ENCODE data around the gene PWP2. TPM values are rescaled to one million over a fixed set of nuclear protein-coding genes. Genes with fewer than 3 reads are reported as not detected.
"Not testable (repeated sequence)": the region's sequence is repeated elsewhere in the genome, so short reads cannot be mapped to it uniquely, and the experiment has no call there.

Gene PWP2
- total RNA-seq, 1 donor from 2014 or later = 14.7 TPM

- TF ChIP-seq, protein P1, sequence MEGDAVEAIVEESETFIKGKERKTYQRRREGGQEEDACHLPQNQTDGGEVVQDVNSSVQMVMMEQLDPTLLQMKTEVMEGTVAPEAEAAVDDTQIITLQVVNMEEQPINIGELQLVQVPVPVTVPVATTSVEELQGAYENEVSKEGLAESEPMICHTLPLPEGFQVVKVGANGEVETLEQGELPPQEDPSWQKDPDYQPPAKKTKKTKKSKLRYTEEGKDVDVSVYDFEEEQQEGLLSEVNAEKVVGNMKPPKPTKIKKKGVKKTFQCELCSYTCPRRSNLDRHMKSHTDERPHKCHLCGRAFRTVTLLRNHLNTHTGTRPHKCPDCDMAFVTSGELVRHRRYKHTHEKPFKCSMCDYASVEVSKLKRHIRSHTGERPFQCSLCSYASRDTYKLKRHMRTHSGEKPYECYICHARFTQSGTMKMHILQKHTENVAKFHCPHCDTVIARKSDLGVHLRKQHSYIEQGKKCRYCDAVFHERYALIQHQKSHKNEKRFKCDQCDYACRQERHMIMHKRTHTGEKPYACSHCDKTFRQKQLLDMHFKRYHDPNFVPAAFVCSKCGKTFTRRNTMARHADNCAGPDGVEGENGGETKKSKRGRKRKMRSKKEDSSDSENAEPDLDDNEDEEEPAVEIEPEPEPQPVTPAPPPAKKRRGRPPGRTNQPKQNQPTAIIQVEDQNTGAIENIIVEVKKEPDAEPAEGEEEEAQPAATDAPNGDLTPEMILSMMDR (IDR thresholded peaks at IDR 0.05; ENCODE audit: insufficient read depth, low read length, severe bottlenecking) = no peak
- FAIRE-seq (no peak), DNase-seq (ENCODE audit: low read depth) (no peak)
- H3K4me3 ChIP-seq (ENCODE audit: low read depth, low read length) = no peak overlapping the region
- H3K36me3 ChIP-seq (ENCODE audit: control insufficient read depth, insufficient read depth, low read length) = peaks cover 44% of the 10 kb centered on the region
- H3K27me3 ChIP-seq (ENCODE audit: control insufficient read depth, insufficient read depth, low read length) = no peaks in the 10 kb centered on the region
Observed at GRCh38 chr21:44089001-44089911, 17.9 kb upstream of the PWP2 start.

DNA sequence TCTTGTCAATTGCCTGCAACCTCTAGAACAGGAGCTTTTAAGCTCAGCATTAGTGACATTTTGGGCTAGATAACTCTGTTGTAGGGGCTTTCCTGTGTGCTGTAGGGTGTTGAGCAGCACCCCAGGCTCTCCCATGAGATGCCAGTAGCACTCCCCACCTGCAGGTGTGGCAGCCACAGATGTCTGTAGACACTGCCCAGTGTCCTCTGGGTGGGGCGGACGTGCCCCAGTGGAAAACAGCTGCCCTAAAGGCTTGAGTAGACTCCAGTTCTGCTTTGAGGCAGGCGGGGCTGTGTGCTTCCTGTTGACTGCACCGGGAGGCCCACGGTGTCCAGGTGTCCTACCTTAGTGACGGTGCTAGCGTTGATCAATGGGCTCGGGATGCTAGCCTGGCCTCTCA, 16.9 kb upstream of the PWP2 start:
- Histone ChIP-seq H3K27me3 (ENCODE audit: control insufficient read depth, insufficient read depth, low read length) (no peaks in the 10 kb centered on the region), H3K36me3 (ENCODE audit: control insufficient read depth, insufficient read depth, low read length) (peaks cover 38% of the 10 kb centered on the region), H3K4me3 (ENCODE audit: low read depth, low read length) (no peak overlapping the region)
- peak; percentile 13 for FAIRE-seq
- no peak for DNase-seq (ENCODE audit: low read depth)
- TF ChIP-seq, protein P1 (IDR thresholded peaks at IDR 0.05; ENCODE audit: insufficient read depth, low read length, severe bottlenecking) = no peak

GRCh38 chr21:44092211-44092610, 15.0 kb upstream of the PWP2 start:
- TF ChIP-seq, protein P1 (IDR thresholded peaks at IDR 0.05; ENCODE audit: insufficient read depth, low read length, severe bottlenecking) = no peak
- H3K27me3 ChIP-seq (ENCODE audit: control insufficient read depth, insufficient read depth, low read length) = no peaks in the 10 kb centered on the region

DNA sequence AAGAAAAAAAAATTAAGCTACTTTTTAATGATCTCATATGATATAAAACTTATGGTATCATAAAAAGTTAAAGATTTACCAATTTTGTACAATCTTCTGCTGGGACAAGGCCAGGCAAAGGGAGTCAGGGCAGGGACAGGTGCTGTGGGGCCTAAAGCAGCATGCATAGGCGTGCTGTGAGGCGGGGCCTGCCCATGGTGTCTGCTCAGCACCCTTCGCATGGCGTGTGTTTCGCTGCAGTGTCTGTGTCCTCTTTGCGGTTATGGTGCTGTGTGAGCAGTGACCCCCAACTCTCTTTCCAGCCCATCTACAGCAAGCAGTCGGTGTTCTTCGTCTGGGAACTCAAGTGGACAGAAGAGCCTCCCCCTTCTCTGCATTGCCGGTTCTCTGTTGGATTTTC, 13.4 kb upstream of the PWP2 start:
- Histone ChIP-seq H3K27me3 (ENCODE audit: control insufficient read depth, insufficient read depth, low read length) (no peaks in the 10 kb centered on the region), H3K4me3 (ENCODE audit: low read depth, low read length) (no peak overlapping the region), H3K36me3 (ENCODE audit: control insufficient read depth, insufficient read depth, low read length) (peaks cover 22% of the 10 kb centered on the region)
- FAIRE-seq = no peak
- TF ChIP-seq, protein P1 (IDR thresholded peaks at IDR 0.05; ENCODE audit: insufficient read depth, low read length, severe bottlenecking) = no peak
- no peak for DNase-seq (ENCODE audit: low read depth)

More at GRCh38 chr21:44092211-44092610, 15.0 kb upstream of the PWP2 start:
- H3K4me3 ChIP-seq (ENCODE audit: low read depth, low read length) = no peak overlapping the region
- FAIRE-seq (no peak), DNase-seq (ENCODE audit: low read depth) (no peak)
- peaks cover 28% of the 10 kb centered on the region for H3K36me3 ChIP-seq (ENCODE audit: control insufficient read depth, insufficient read depth, low read length)

GRCh38 chr21:44094832-44095231, 12.4 kb upstream of the PWP2 start:
- no peak for DNase-seq (ENCODE audit: low read depth)
- peaks cover 14% of the 10 kb centered on the region for H3K36me3 ChIP-seq (ENCODE audit: control insufficient read depth, insufficient read depth, low read length)
- TF ChIP-seq, protein P1 (IDR thresholded peaks at IDR 0.05; ENCODE audit: insufficient read depth, low read length, severe bottlenecking) = no peak

DNA sequence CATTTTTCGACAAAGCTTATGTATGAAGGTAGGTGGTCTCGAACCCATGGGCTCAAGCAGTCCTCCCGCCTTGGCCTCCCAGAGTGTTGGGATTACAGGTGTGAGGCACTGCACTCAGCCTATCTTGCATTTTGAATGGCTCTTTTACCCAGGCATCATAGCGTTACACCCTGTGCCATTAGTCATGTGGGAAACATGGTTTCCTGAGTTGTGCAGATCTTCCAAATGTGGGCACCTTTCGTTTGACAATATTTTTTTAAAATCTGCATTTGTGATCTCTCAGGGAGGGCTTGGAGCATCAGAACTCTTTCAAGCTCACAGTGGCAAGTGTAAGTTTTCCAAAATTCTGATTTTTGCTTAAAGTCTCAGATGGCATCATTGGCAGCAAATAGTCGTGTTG, 8.7 kb upstream of the PWP2 start:
- H3K27me3 ChIP-seq (ENCODE audit: control insufficient read depth, insufficient read depth, low read length); H3K36me3 ChIP-seq (ENCODE audit: control insufficient read depth, insufficient read depth, low read length); DNase-seq (ENCODE audit: low read depth); H3K4me3 ChIP-seq (ENCODE audit: low read depth, low read length): not testable (repeated sequence)
- peak; percentile 70 for FAIRE-seq

More at GRCh38 chr21:44094832-44095231, 12.4 kb upstream of the PWP2 start:
- no peaks in the 10 kb centered on the region for H3K27me3 ChIP-seq (ENCODE audit: control insufficient read depth, insufficient read depth, low read length)
- FAIRE-seq = no peak
- no peak overlapping the region for H3K4me3 ChIP-seq (ENCODE audit: low read depth, low read length)

DNA sequence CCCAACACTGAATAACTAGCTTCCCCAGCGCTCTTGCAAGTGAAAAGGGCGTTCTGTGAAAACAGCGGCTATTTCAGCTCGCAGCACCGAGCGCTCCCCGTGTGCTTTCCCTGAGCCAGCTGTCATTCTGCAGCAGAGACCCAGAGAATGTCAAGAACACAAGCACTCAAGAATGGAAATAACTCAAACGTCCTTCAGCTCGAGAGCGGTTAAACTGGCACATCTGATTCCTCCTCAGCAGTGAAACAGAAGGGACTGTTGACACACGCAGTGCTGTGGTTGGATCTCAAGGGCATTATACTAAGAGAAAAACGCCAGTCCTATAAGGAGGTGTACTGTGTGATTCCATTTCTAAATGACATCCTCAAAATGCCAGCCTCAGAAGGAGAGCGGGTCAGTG, 8.2 kb upstream of the PWP2 start:
- FAIRE-seq; H3K27me3 ChIP-seq (ENCODE audit: control insufficient read depth, insufficient read depth, low read length); DNase-seq (ENCODE audit: low read depth); H3K4me3 ChIP-seq (ENCODE audit: low read depth, low read length); H3K36me3 ChIP-seq (ENCODE audit: control insufficient read depth, insufficient read depth, low read length): not testable (repeated sequence)

DNA sequence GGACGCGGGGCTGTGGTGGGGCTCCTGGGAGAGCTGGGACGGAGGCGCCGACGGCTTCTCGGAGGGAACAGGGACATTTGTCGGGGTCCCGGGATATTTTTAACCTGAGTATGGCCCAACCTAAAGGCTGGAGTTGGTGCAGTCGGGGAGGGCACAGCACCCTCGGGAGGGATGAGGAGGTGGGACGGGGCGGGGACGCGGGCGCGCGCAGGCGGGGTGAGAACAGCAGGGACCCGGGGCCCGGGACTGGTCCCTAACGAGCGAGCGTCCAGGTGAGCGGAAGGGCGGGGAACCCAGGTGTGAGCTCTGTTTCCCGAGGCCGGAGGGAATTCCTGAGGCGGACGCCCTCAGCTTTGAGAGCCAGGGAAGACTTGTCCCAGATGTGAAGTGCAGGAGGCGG, 390 bp downstream of the PWP2 start:
- H3K36me3 ChIP-seq (ENCODE audit: control insufficient read depth, insufficient read depth, low read length); DNase-seq (ENCODE audit: low read depth); H3K4me3 ChIP-seq (ENCODE audit: low read depth, low read length); FAIRE-seq; H3K27me3 ChIP-seq (ENCODE audit: control insufficient read depth, insufficient read depth, low read length): not testable (repeated sequence)

GRCh38 chr21:44113702-44114371, 6.6 kb downstream of the PWP2 start:
- FAIRE-seq; DNase-seq (ENCODE audit: low read depth); H3K36me3 ChIP-seq (ENCODE audit: control insufficient read depth, insufficient read depth, low read length); H3K27me3 ChIP-seq (ENCODE audit: control insufficient read depth, insufficient read depth, low read length); H3K4me3 ChIP-seq (ENCODE audit: low read depth, low read length): not testable (repeated sequence)

Measured in bronchial epithelial cell (primary cell).